Prostate gland (tissue), 2 donors: ENCODE measurements around the gene COLQ. TPM values are rescaled to one million over a fixed set of nuclear protein-coding genes. Genes with fewer than 3 reads are reported as not detected.

Experiments
- DNase-seq: peaks from one replicate; pipeline ENCODE4 v3.0.0-alpha.2; 2019; ENCODE audit warnings: low spot score
- H3K27ac ChIP-seq, 2 donors: fragments of 200-600 bp; sonication (generic); 2 replicates each; pipeline ENCODE4 v1.5.1; 2017 to 2019
- H3K27me3 ChIP-seq: fragments of 200-600 bp; sonication (generic); replicated peaks from 2 replicates; pipeline ENCODE4 v1.5.1; 2019; ENCODE audit not compliant: insufficient read depth
- H3K36me3 ChIP-seq, 2 donors: fragments of 200-600 bp; sonication (generic); 1 replicate in 1 of 2; 2 replicates in 1 of 2; pipeline versions ENCODE4 v1.5.1 to v1.8.1; 2017 to 2019
- H3K4me1 ChIP-seq: fragments of 200-600 bp; sonication (generic); replicated peaks from 2 replicates; pipeline ENCODE4 v1.5.1; 2019
- H3K4me3 ChIP-seq, 2 donors: fragments of 200-600 bp; sonication (generic); 2 replicates each; pipeline ENCODE4 v1.5.1; 2017 to 2019
- H3K9me3 ChIP-seq: fragments of 200-600 bp; sonication (generic); 2 replicates; pipeline ENCODE4 v1.5.1; 2017
- CTCF ChIP-seq, 4 experiments: fragments of 200-600 bp in 2 of 4; fragments of 450-650 bp in 2 of 4; sonication (generic) in 2 of 4; IDR thresholded peaks; 1 replicate in 3 of 4; 2 replicates in 1 of 4; pipeline ENCODE4 v1.5.1; 2016 to 2019; ENCODE audit warnings: antibody characterized with exemption in 4 of 4, mild to moderate bottlenecking in 2 of 4, moderate library complexity in 2 of 4
- POLR2A ChIP-seq: fragments of 450-650 bp; IDR thresholded peaks from one replicate; pipeline ENCODE4 v1.6.1; 2016; ENCODE audit warnings: antibody characterized with exemption, mild to moderate bottlenecking
- POLR2AphosphoS5 ChIP-seq: sonication (generic); formaldehyde crosslinking; IDR thresholded peaks from one replicate; pipeline ENCODE4 v1.6.1; 2017; ENCODE audit warnings: antibody characterized with exemption
- WGBS: methylation state at CpG from one replicate; pipeline ENCODE4 v1.1.5; 2018; 5-methylcytosine and 5-hydroxymethylcytosine counted together
- intact Hi-C: fragments of 100-400 bp; cut with DNase I; formaldehyde crosslinking; loops from one replicate; pipeline ENCODE4 v1.14.2; 2022
- total RNA-seq, 2 donors: library from RNA; depleted of rRNA; stranded (reverse); fragments of >200 nt; gene quantifications; one replicate each; pipeline ENCODE4 v1.1.0, GENCODE V29; 2016

Gene COLQ
- total RNA-seq, 2 donors from 2014 or later: 0.87 to 3.9 TPM

GRCh38 chr3:15501126-15501525, 20.4 kb downstream of the COLQ start:
- H3K4me1 ChIP-seq: no peaks in the 10 kb centered on the region
- TF ChIP-seq CTCF (IDR thresholded peaks at IDR 0.05) (no peak), POLR2AphosphoS5 (no peak), POLR2A (no peak)
- no peaks in the 10 kb centered on the region for H3K36me3 ChIP-seq
- no peaks in the 10 kb centered on the region for H3K27me3 ChIP-seq
- H3K27ac ChIP-seq: no peak overlapping the region
- WGBS: 76% methylated on average over 4 of the region's 4 CpGs
- no peak for DNase-seq
- intact Hi-C loops: no loop called here
- H3K9me3 ChIP-seq: no peaks in the 10 kb centered on the region
- no peak overlapping the region for H3K4me3 ChIP-seq

GRCh38 chr3:15500107-15500724, 21.3 kb downstream of the COLQ start:
- intact Hi-C loops: no loop called here
- Histone ChIP-seq H3K36me3 (no peaks in the 10 kb centered on the region), H3K27me3 (no peaks in the 10 kb centered on the region), H3K27ac (no peak overlapping the region), H3K4me1 (no peaks in the 10 kb centered on the region), H3K9me3 (no peaks in the 10 kb centered on the region), H3K4me3 (no peak overlapping the region)
- DNase-seq: no peak
- TF ChIP-seq POLR2A (no peak), CTCF (IDR thresholded peaks at IDR 0.05) (no peak), POLR2AphosphoS5 (no peak)
- 63% methylated on average over 3 of the region's 3 CpGs for WGBS

- TF ChIP-seq POLR2AphosphoS5: no peak
- no peak for TF ChIP-seq POLR2A
- no peak for TF ChIP-seq CTCF (IDR thresholded peaks at IDR 0.05)
- WGBS: 63% methylated on average over 7 of the region's 7 CpGs
- intact Hi-C loops: no loop called here
- no peak overlapping the region for H3K4me3 ChIP-seq
- no peaks in the 10 kb centered on the region for H3K36me3 ChIP-seq
- no peak for DNase-seq
- H3K9me3 ChIP-seq: no peaks in the 10 kb centered on the region
- no peaks in the 10 kb centered on the region for H3K4me1 ChIP-seq
- no peak overlapping the region for H3K27ac ChIP-seq
- H3K27me3 ChIP-seq: no peaks in the 10 kb centered on the region
Measured at GRCh38 chr3:15499536-15499935, 22.0 kb downstream of the COLQ start.

- H3K9me3 ChIP-seq: no peaks in the 10 kb centered on the region
- no peaks in the 10 kb centered on the region for H3K36me3 ChIP-seq
- H3K4me3 ChIP-seq: no peak overlapping the region
- 76% methylated on average over 14 of the region's 14 CpGs for WGBS
- TF ChIP-seq POLR2A (no peak), CTCF (IDR thresholded peaks at IDR 0.05) (no peak), POLR2AphosphoS5 (no peak)
- H3K27ac ChIP-seq: no peak overlapping the region
- no peak for DNase-seq
- intact Hi-C loops: no loop called here
- no peaks in the 10 kb centered on the region for H3K4me1 ChIP-seq
- no peaks in the 10 kb centered on the region for H3K27me3 ChIP-seq
Measured at GRCh38 chr3:15498431-15499214, 22.9 kb downstream of the COLQ start.

GRCh38 chr3:15497964-15498363, 23.5 kb downstream of the COLQ start:
- Histone ChIP-seq H3K4me1 (no peaks in the 10 kb centered on the region), H3K27me3 (no peaks in the 10 kb centered on the region), H3K36me3 (no peaks in the 10 kb centered on the region), H3K4me3 (no peak overlapping the region), H3K27ac (no peak overlapping the region), H3K9me3 (no peaks in the 10 kb centered on the region)
- intact Hi-C loops: loop anchor here (2.0 kb wide), 1 partner anchor 23 kb away; the partner anchor contains the start of gene COLQ
- WGBS: 76% methylated on average over 4 of the region's 4 CpGs
- TF ChIP-seq POLR2A (no peak), CTCF (IDR thresholded peaks at IDR 0.05) (no peak), POLR2AphosphoS5 (no peak)
- no peak for DNase-seq
